H9 (cell line): ENCODE measurements around the gene SERPINA5. TPM values are rescaled to one million over a fixed set of nuclear protein-coding genes. Genes with fewer than 3 reads are reported as not detected.

ENCODE experiments used
- DNase-seq: peaks from one replicate; pipeline ENCODE4 v3.0.0-alpha.2; 2017
- H2AFZ ChIP-seq: one replicate; pipeline ENCODE4 v1.6.1; 2013; ENCODE audit warnings: mild to moderate bottlenecking, low read length, control low read depth, moderate library complexity
- H2AK5ac ChIP-seq: 2 replicates; pipeline ENCODE4 v1.6.1; 2013; ENCODE audit warnings: low read length, control low read depth, mixed read lengths; ENCODE audit not compliant: insufficient read length
- H2BK120ac ChIP-seq: one replicate; pipeline ENCODE4 v1.6.1; 2013; ENCODE audit warnings: low read depth, mild to moderate bottlenecking, low read length, control low read depth, inconsistent platforms; ENCODE audit not compliant: poor library complexity, severe bottlenecking
- H2BK12ac ChIP-seq: 2 replicates; pipeline ENCODE4 v1.6.1; 2013; ENCODE audit warnings: low read length, control low read depth, mixed read lengths, low read depth; ENCODE audit not compliant: insufficient read length
- H2BK15ac ChIP-seq: 2 replicates; pipeline ENCODE4 v1.6.1; 2013; ENCODE audit warnings: low read depth, low read length, control low read depth
- H2BK20ac ChIP-seq: one replicate; pipeline ENCODE4 v1.6.1; 2013; ENCODE audit warnings: low read depth, mild to moderate bottlenecking, low read length, control low read depth, inconsistent platforms; ENCODE audit not compliant: poor library complexity, severe bottlenecking
- H2BK5ac ChIP-seq: 2 replicates; pipeline ENCODE4 v1.6.1; 2013; ENCODE audit warnings: low read length, control low read depth, mixed read lengths; ENCODE audit not compliant: insufficient read length
- H3K14ac ChIP-seq: 2 replicates; pipeline ENCODE4 v1.6.1; 2013; ENCODE audit warnings: low read length, control low read depth; ENCODE audit not compliant: insufficient read depth
- H3K18ac ChIP-seq: 2 replicates; pipeline ENCODE4 v1.6.1; 2013; ENCODE audit warnings: low read depth, mild to moderate bottlenecking, mixed read lengths, low read length, control low read depth; ENCODE audit not compliant: insufficient read length
- H3K23ac ChIP-seq: 2 replicates; pipeline ENCODE4 v1.6.1; 2013; ENCODE audit warnings: low read length, control low read depth, mixed read lengths, low read depth; ENCODE audit not compliant: insufficient read length
- H3K23me2 ChIP-seq: 2 replicates; pipeline ENCODE4 v1.6.1; 2013; ENCODE audit warnings: low read depth, mild to moderate bottlenecking, mixed read lengths, low read length, control low read depth; ENCODE audit not compliant: insufficient read length, poor library complexity, severe bottlenecking
- H3K27ac ChIP-seq: 2 replicates; pipeline ENCODE4 v1.5.1; 2013; ENCODE audit warnings: low read length, control low read depth, mixed read lengths, low read depth; ENCODE audit not compliant: insufficient read length
- H3K27me3 ChIP-seq: 2 replicates; pipeline ENCODE4 v1.6.1; 2013; ENCODE audit warnings: low read length, control low read depth, inconsistent platforms; ENCODE audit not compliant: insufficient read depth
- H3K4ac ChIP-seq: 2 replicates; pipeline ENCODE4 v1.6.1; 2013; ENCODE audit warnings: low read depth, mild to moderate bottlenecking, control low read depth, inconsistent platforms, low read length, moderate library complexity
- H3K4me1 ChIP-seq: 2 replicates; pipeline ENCODE4 v1.6.1; 2013; ENCODE audit warnings: low read length, control low read depth, inconsistent platforms; ENCODE audit not compliant: insufficient read depth
- H3K4me2 ChIP-seq: 2 replicates; pipeline ENCODE4 v1.6.1; 2013; ENCODE audit warnings: low read length, control low read depth, mixed read lengths; ENCODE audit not compliant: insufficient read length, insufficient read depth
- H3K56ac ChIP-seq: 2 replicates; pipeline ENCODE4 v1.6.1; 2013; ENCODE audit warnings: low read depth, mild to moderate bottlenecking, mixed read lengths, low read length, control low read depth; ENCODE audit not compliant: insufficient read length
- H3K79me1 ChIP-seq: 2 replicates; pipeline ENCODE4 v1.6.1; 2013; ENCODE audit warnings: low read depth, mild to moderate bottlenecking, moderate library complexity, low read length, control low read depth, inconsistent platforms; ENCODE audit not compliant: insufficient read depth, poor library complexity, severe bottlenecking
- H3K79me2 ChIP-seq: 2 replicates; pipeline ENCODE4 v1.6.1; 2013; ENCODE audit warnings: low read length, control low read depth, inconsistent platforms; ENCODE audit not compliant: insufficient read depth
- H3K9ac ChIP-seq: 2 replicates; pipeline ENCODE4 v1.6.1; 2013; ENCODE audit warnings: low read length, control low read depth, mixed read lengths; ENCODE audit not compliant: insufficient read length; ENCODE audit errors: extremely low read depth
- H3K9me3 ChIP-seq: one replicate; pipeline ENCODE4 v1.6.1; 2013; ENCODE audit warnings: low read depth, low read length, inconsistent platforms; ENCODE audit not compliant: control insufficient read depth
- H3T11ph ChIP-seq: one replicate; pipeline ENCODE4 v1.6.1; 2013; ENCODE audit warnings: mild to moderate bottlenecking, low read length, control low read depth, inconsistent platforms
- H4K20me1 ChIP-seq: one replicate; pipeline ENCODE4 v1.6.1; 2013; ENCODE audit not compliant: control insufficient read depth, insufficient read length, insufficient read depth
- H4K5ac ChIP-seq: 2 replicates; pipeline ENCODE4 v1.6.1; 2013; ENCODE audit warnings: low read depth, mild to moderate bottlenecking, mixed read lengths, low read length, control low read depth; ENCODE audit not compliant: insufficient read length
- H4K8ac ChIP-seq: replicated peaks from 2 replicates; pipeline ENCODE4 v1.6.1; 2013; ENCODE audit warnings: low read length, control low read depth, mixed read lengths, low read depth; ENCODE audit not compliant: insufficient read length
- H4K91ac ChIP-seq: 2 replicates; pipeline ENCODE4 v1.6.1; 2013; ENCODE audit warnings: low read depth, mild to moderate bottlenecking, moderate library complexity, mixed read lengths, low read length, control low read depth; ENCODE audit not compliant: insufficient read length
- H3K27ac Mint-ChIP-seq, 3 experiments: 2 replicates in 2 of 3; 3 replicates in 1 of 3; pipeline ENCODE4 v1.8.0; 2020 to 2021; ENCODE audit warnings: mixed read lengths in 3 of 3, mild to moderate bottlenecking in 1 of 3, moderate library complexity in 1 of 3
- H3K27me3 Mint-ChIP-seq: 2 replicates; pipeline ENCODE4 v1.8.0; 2021; ENCODE audit warnings: low read depth, mild to moderate bottlenecking, moderate library complexity, mixed read lengths
- H3K36me3 Mint-ChIP-seq, 3 experiments: 2 replicates in 2 of 3; 3 replicates in 1 of 3; pipeline ENCODE4 v1.8.0; 2020 to 2021; ENCODE audit warnings: low read depth in 3 of 3, mixed read lengths in 3 of 3; ENCODE audit not compliant: insufficient read depth in 1 of 3
- H3K4me1 Mint-ChIP-seq, 2 experiments: 2 replicates each; pipeline ENCODE4 v1.8.0; 2020; ENCODE audit warnings: mixed read lengths in 2 of 2
- H3K4me3 Mint-ChIP-seq, 2 experiments: 2 replicates in 1 of 2; 3 replicates in 1 of 2; pipeline ENCODE4 v1.8.0; 2020 to 2021; ENCODE audit warnings: mild to moderate bottlenecking in 2 of 2, mixed read lengths in 2 of 2, moderate library complexity in 1 of 2
- H3K9me3 Mint-ChIP-seq, 2 experiments: 2 replicates in 1 of 2; 3 replicates in 1 of 2; pipeline ENCODE4 v1.8.0; 2020; ENCODE audit warnings: mild to moderate bottlenecking in 2 of 2, mixed read lengths in 2 of 2, moderate library complexity in 1 of 2
- WGBS: extraction: QIAGEN DNeasy Blood & Tissue Kit; methylation state at CpG from one replicate; pipeline ENCODE4 v1.1.7; 2013; ENCODE audit warnings: missing lambda C conversion rate, low lambda C conversion rate, mixed read lengths; ENCODE audit not compliant: insufficient read length; ENCODE audit errors: extremely low coverage; 5-methylcytosine and 5-hydroxymethylcytosine counted together
- total RNA-seq: library from RNA; stranded (reverse); gene quantifications from 2 replicates; pipeline ENCODE4 v1.2.1, GENCODE V29; 2021
- TF ChIP-seq, protein P1 (sequence below): fragments of 200-600 bp; sonication (generic); conservative IDR thresholded peaks from 3 replicates; pipeline ENCODE4 v1.8.0; 2021; ENCODE audit warnings: antibody characterized with exemption, mild to moderate bottlenecking

Gene SERPINA5
- total RNA-seq, 1 experiment from 2014 or later: 1.1 TPM

- Mint-ChIP-seq H3K9me3 (no peaks in the 10 kb centered on the region; a peak in 1 of 5 replicates), H3K36me3 (no peaks in the 10 kb centered on the region), H3K27me3 (peaks cover 18% of the 10 kb centered on the region), H3K27ac (no peak overlapping the region), H3K4me3 (no peak overlapping the region), H3K4me1 (peaks cover 3% of the 10 kb centered on the region in 2 experiments; a peak in 1 of 4 replicates)
- no peak overlapping the region for H2BK20ac ChIP-seq
- H2AFZ ChIP-seq: no peak overlapping the region
- no peak overlapping the region for H4K5ac ChIP-seq
- no peaks in the 10 kb centered on the region for H3K9me3 ChIP-seq
- H3K9ac ChIP-seq: no peak overlapping the region
- no peaks in the 10 kb centered on the region for H4K20me1 ChIP-seq
- TF ChIP-seq, protein P1, sequence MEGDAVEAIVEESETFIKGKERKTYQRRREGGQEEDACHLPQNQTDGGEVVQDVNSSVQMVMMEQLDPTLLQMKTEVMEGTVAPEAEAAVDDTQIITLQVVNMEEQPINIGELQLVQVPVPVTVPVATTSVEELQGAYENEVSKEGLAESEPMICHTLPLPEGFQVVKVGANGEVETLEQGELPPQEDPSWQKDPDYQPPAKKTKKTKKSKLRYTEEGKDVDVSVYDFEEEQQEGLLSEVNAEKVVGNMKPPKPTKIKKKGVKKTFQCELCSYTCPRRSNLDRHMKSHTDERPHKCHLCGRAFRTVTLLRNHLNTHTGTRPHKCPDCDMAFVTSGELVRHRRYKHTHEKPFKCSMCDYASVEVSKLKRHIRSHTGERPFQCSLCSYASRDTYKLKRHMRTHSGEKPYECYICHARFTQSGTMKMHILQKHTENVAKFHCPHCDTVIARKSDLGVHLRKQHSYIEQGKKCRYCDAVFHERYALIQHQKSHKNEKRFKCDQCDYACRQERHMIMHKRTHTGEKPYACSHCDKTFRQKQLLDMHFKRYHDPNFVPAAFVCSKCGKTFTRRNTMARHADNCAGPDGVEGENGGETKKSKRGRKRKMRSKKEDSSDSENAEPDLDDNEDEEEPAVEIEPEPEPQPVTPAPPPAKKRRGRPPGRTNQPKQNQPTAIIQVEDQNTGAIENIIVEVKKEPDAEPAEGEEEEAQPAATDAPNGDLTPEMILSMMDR: no peak
- H3K23me2 ChIP-seq: no peaks in the 10 kb centered on the region
- H3K14ac ChIP-seq: no peak overlapping the region
- no peaks in the 10 kb centered on the region for H3K27me3 ChIP-seq
- H3T11ph ChIP-seq: no peak overlapping the region
- H3K79me1 ChIP-seq: no peaks in the 10 kb centered on the region
- H4K91ac ChIP-seq: no peak overlapping the region
- H2AK5ac ChIP-seq: no peak overlapping the region
- H3K56ac ChIP-seq: no peak overlapping the region
- H4K8ac ChIP-seq: no peak overlapping the region
- no peak overlapping the region for H3K27ac ChIP-seq
- no peak overlapping the region for H2BK5ac ChIP-seq
- no peak overlapping the region for H3K4ac ChIP-seq
- no peak overlapping the region for H3K23ac ChIP-seq
- H2BK120ac ChIP-seq: no peak overlapping the region
- no peak overlapping the region for H3K18ac ChIP-seq
- H3K4me1 ChIP-seq: no peaks in the 10 kb centered on the region
- WGBS: no CpG with 5 or more reads among the region's 1 CpG
- H2BK15ac ChIP-seq: no peak overlapping the region
- no peak for DNase-seq
- H3K4me2 ChIP-seq: no peak overlapping the region
- no peaks in the 10 kb centered on the region for H3K79me2 ChIP-seq
- H2BK12ac ChIP-seq: no peak overlapping the region
Measured at GRCh38 chr14:94635154-94635553, 53.9 kb downstream of the SERPINA5 start.
